Epithelial cell of proximal tubule (primary cell): ENCODE results near the gene ZNHIT2. TPM values are rescaled to one million over a fixed set of nuclear protein-coding genes. Genes with fewer than 3 reads are reported as not detected.
A peak's percentile ranks its signal among the peaks of the same experiment; 100 is the strongest.
"Not testable (repeated sequence)": the region's sequence is repeated elsewhere in the genome, so short reads cannot be mapped to it uniquely, and the experiment has no call there.

Source experiments
- DNase-seq: peaks from one replicate; pipeline ENCODE4 v3.0.0-alpha.2; 2011; ENCODE audit warnings: low read depth
- H3K4me3 ChIP-seq: 2 replicates; pipeline ENCODE4 v1.5.1; 2011; ENCODE audit warnings: low read depth, mild to moderate bottlenecking, low read length
- total RNA-seq: library from RNA; depleted of rRNA; stranded (reverse); fragments of >200 nt; gene quantifications from 2 replicates; pipeline ENCODE4 v1.2.3, GENCODE V29; 2015
- TF ChIP-seq, protein P1 (sequence below): conservative IDR thresholded peaks from 2 replicates; pipeline ENCODE4 v1.5.1; 2012; ENCODE audit warnings: low read depth, mild to moderate bottlenecking, low read length

Gene ZNHIT2
- total RNA-seq, 1 donor from 2014 or later: 37.1 TPM

DNA sequence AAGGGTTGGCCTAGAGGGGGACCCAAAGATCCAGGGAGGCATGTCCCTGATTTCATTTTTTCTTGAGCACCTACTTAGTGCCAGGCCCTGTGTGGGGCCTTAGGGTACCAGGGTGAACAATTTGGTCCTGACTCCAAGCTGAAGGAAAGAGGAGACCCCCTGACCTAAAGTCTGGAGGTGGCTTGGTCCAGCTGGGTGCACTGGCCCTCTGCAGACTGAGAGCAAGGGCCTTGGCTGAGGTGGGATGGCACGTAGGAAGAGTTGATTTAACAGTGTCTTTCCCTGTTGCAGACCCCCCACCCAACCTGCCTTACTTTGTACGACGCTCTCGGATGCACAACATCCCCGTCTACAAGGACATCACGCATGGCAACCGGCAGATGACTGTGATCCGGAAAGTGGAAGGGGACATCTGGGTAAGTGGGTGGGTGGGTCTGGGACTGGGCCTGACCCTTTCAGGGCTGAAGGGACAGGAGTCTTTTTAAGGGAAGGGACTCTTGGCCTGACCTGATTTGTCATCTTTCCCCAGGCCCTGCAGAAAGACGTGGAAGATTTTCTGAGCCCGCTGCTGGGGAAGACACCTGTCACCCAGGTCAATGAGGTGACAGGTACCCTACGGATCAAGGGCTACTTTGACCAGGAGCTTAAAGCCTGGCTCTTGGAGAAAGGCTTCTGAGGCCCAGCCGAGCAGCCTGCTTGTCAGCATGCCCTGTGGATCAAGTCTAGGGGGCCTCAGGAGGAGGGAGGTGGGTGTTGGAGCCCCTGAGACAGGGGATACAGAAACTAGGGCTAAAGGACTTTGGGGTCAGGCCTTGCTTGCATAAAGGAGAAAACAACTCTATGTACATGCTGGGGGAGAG lies 7.9 kb upstream of the ZNHIT2 start:
- H3K4me3 ChIP-seq: no peak overlapping the region
- TF ChIP-seq, protein P1, sequence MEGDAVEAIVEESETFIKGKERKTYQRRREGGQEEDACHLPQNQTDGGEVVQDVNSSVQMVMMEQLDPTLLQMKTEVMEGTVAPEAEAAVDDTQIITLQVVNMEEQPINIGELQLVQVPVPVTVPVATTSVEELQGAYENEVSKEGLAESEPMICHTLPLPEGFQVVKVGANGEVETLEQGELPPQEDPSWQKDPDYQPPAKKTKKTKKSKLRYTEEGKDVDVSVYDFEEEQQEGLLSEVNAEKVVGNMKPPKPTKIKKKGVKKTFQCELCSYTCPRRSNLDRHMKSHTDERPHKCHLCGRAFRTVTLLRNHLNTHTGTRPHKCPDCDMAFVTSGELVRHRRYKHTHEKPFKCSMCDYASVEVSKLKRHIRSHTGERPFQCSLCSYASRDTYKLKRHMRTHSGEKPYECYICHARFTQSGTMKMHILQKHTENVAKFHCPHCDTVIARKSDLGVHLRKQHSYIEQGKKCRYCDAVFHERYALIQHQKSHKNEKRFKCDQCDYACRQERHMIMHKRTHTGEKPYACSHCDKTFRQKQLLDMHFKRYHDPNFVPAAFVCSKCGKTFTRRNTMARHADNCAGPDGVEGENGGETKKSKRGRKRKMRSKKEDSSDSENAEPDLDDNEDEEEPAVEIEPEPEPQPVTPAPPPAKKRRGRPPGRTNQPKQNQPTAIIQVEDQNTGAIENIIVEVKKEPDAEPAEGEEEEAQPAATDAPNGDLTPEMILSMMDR: no peak
- no peak for DNase-seq

DNA sequence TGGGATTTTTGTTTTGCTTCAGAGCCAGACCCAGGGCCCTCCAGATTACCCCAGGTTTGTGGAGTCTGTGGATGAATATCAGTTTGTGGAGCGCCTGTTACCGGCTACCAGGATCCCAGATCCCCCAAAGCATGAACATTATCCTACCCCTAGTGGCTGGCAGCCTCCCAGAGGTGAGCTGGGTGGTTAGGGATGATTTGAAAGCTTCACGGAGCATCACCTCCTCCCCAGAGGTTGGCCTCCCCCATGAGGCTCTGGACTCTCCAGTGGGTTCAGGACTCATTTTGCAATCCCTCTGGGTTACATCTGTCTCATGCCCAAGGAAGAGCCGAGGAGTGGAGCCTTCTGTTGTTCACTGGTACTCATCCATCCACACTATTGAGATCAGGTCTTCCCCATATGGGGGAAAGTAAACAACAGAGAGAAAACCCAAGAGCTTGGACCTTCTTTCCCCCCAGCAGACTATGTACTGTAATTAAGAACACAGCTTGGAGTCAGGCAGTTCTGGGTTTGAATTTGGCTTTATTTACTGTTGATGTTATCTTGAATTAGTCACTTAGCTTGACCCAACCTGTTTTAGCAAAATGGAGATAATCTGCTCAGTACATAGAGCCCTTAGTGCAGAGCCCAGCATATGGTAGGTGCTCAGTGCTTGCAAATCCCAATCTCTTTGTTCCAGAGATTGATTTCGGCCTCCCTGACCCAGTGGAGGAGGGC lies 7.1 kb upstream of the ZNHIT2 start:
- H3K4me3 ChIP-seq: no peak overlapping the region
- DNase-seq: no peak
- TF ChIP-seq, protein P1: no peak

GRCh38 chr11:65121865-65122696 lies 4.6 kb upstream of the ZNHIT2 start, which contains the start of the genes FAU and MRPL49:
Gene FAU, minus strand, starts transcription at chr11:65122134. Its CDS starts 321 bp downstream, at chr11:65121813.
Gene MRPL49, plus strand, starts transcription at chr11:65122321. Its CDS starts 26 bp downstream, at chr11:65122347.
- DNase-seq: no peak
- TF ChIP-seq, protein P1: no peak

DNA sequence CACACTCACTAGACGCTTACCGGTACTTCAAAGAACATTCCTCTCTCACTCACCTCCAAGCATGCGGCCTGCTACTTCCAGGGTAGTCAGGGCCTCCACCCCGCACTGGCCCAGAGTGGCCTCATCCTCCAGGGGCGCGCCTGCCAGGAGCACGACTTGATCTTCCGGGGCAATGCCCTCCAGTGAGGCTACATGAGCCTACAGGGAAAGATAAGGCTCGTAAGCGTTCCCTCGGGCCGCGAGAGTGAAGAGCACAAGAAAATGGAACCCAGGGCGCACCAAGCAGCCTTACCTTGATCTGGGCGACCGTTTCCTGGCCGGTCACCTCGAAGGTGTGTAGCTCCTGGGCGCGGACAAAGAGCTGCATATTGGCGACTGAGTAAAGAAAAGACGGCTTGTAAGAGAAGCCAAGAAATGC lies 4.0 kb upstream of the ZNHIT2 start:
- DNase-seq: no peak
- TF ChIP-seq, protein P1: no peak
- peak overlapping the region; percentile 80 for H3K4me3 ChIP-seq

More at GRCh38 chr11:65121865-65122696, 4.6 kb upstream of the ZNHIT2 start, which contains the start of the genes FAU and MRPL49:
- peak within 1 kb of the TSS; percentile 80 for H3K4me3 ChIP-seq

- DNase-seq: no peak
- H3K4me3 ChIP-seq: peak overlapping the region; percentile 80
- TF ChIP-seq, protein P1: no peak
These were observed 3.3 kb upstream of the ZNHIT2 start for GRCh38 chr11:65120831-65121230.

GRCh38 chr11:65119670-65119995 lies 2.1 kb upstream of the ZNHIT2 start:
- TF ChIP-seq, protein P1: no peak
- no peak overlapping the region for H3K4me3 ChIP-seq
- no peak for DNase-seq

GRCh38 chr11:65118891-65119669 lies 1.6 kb upstream of the ZNHIT2 start:
- H3K4me3 ChIP-seq, DNase-seq: not testable (repeated sequence)
